C4-2B (cell line): ENCODE results near the gene CHST12.
A peak's percentile ranks its signal among the peaks of the same experiment; 100 is the strongest.

ENCODE experiments used
- CTCF ChIP-seq: fragments of 450-650 bp; conservative IDR thresholded peaks from 2 replicates; pipeline ENCODE4 v1.5.1; 2017; ENCODE audit warnings: mild to moderate bottlenecking
- ZFX ChIP-seq: fragments of 450-650 bp; IDR thresholded peaks from 2 replicates; pipeline ENCODE4 v1.6.1; 2017

GRCh38 chr7:2451171-2452073, 48.0 kb downstream of the CHST12 start:
- peak; percentile 95 for TF ChIP-seq CTCF
- no peak for TF ChIP-seq ZFX
